ENCODE results near the gene BBX. TPM values are rescaled to one million over a fixed set of nuclear protein-coding genes. Genes with fewer than 3 reads are reported as not detected.
A peak's percentile ranks its signal among the peaks of the same experiment; 100 is the strongest.
"Not testable (repeated sequence)": the region's sequence is repeated elsewhere in the genome, so short reads cannot be mapped to it uniquely, and the experiment has no call there.

The BBX gene
- total RNA-seq, 1 experiment from 2014 or later: 66.8 TPM

DNA sequence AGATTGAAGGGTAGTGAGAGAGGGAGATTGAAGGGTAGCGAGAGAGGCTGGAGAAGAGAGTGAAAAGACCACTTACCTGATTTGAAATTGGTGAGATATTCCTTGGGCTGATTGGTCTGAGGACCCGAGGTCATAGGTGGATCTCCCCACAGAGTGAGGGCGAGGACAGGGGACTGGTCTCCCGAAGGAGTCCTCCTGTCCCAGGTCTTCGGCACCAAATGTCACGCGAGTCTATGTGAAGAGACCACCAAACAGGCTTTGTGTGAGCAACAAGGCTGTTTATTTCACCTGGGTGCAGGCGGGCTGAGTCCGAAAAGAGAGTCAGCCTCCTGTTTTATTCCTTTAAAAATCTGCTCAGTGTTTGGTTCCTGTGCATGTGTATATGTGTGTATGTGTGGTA lies 48.7 kb downstream of the BBX start:
- BruUV-seq (replicated peaks); H3K4me3 ChIP-seq (ENCODE audit: low read length); H3K9me3 ChIP-seq (ENCODE audit: low read length); DNase-seq; H3K4me2 ChIP-seq (ENCODE audit: low read length); H3K9ac ChIP-seq (ENCODE audit: low read length); H3K27me3 ChIP-seq (ENCODE audit: low read length); H4K20me1 ChIP-seq (ENCODE audit: low read length); POLR2A ChIA-PET (ENCODE audit: unreplicated experiment); H3K79me2 ChIP-seq (ENCODE audit: low read length); H3K36me3 ChIP-seq (ENCODE audit: low read depth, low read length); H3K4me1 ChIP-seq (ENCODE audit: insufficient read depth, low read length); H3F3A ChIP-seq (ENCODE audit: low read length, unreplicated experiment); H3K27ac ChIP-seq (ENCODE audit: low read length); ATAC-seq; H2AFZ ChIP-seq (ENCODE audit: low read length); CTCF ChIA-PET; H3K9me2 ChIP-seq (replicated peaks; ENCODE audit: low read length): not testable (repeated sequence)
- intact Hi-C loops (cut with micrococcal nuclease): loop anchor here (10.0 kb wide), 1 partner anchor 103 kb away; no protein-coding TSS in a partner anchor

DNA sequence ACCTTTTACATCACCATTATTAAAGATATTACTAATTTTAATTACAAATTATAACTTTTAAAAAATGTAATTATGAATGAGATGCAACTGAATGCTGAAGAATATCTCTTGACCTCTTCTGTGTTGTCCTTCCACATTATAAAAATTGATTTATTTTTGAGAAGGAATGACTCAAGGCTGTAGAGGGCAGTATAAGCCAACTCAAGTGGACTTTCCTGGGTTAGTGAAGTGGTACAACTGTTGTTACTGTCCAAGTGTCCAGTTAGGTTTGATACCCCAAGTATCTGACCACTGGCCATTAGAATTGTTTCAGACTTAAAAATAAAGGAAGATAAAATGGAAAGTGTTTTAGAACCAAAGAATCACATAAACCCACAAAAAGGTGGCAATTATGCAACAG lies 51.9 kb downstream of the BBX start:
- Histone ChIP-seq H3K4me2 (ENCODE audit: low read length) (no peak overlapping the region), H4K20me1 (ENCODE audit: low read length) (no peaks in the 10 kb centered on the region), H3K4me1 (ENCODE audit: insufficient read depth, low read length) (no peaks in the 10 kb centered on the region), H3F3A (ENCODE audit: low read length, unreplicated experiment) (no peaks in the 10 kb centered on the region), H3K27me3 (ENCODE audit: low read length) (no peaks in the 10 kb centered on the region), H3K9me3 (ENCODE audit: low read length) (no peaks in the 10 kb centered on the region), H3K9ac (ENCODE audit: low read length) (no peak overlapping the region), H3K4me3 (ENCODE audit: low read length) (no peak overlapping the region), H3K36me3 (ENCODE audit: low read depth, low read length) (no peaks in the 10 kb centered on the region), H2AFZ (ENCODE audit: low read length) (no peak overlapping the region), H3K9me2 (replicated peaks; ENCODE audit: low read length) (no peaks in the 10 kb centered on the region), H3K27ac (ENCODE audit: low read length) (no peak overlapping the region), H3K79me2 (ENCODE audit: low read length) (no peaks in the 10 kb centered on the region)
- TF ChIP-seq EZH2phosphoT487 (IDR thresholded peaks at IDR 0.05; ENCODE audit: borderline replicate concordance, low read length): no peak
- TF ChIP-seq, protein P1, sequence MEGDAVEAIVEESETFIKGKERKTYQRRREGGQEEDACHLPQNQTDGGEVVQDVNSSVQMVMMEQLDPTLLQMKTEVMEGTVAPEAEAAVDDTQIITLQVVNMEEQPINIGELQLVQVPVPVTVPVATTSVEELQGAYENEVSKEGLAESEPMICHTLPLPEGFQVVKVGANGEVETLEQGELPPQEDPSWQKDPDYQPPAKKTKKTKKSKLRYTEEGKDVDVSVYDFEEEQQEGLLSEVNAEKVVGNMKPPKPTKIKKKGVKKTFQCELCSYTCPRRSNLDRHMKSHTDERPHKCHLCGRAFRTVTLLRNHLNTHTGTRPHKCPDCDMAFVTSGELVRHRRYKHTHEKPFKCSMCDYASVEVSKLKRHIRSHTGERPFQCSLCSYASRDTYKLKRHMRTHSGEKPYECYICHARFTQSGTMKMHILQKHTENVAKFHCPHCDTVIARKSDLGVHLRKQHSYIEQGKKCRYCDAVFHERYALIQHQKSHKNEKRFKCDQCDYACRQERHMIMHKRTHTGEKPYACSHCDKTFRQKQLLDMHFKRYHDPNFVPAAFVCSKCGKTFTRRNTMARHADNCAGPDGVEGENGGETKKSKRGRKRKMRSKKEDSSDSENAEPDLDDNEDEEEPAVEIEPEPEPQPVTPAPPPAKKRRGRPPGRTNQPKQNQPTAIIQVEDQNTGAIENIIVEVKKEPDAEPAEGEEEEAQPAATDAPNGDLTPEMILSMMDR (conservative IDR thresholded peaks at IDR 0.05; ENCODE audit: low read depth, low read length): peak; percentile 75
- CTCF ChIA-PET: interaction anchor here (0.5 to 1.1 kb wide), 4 partner anchors 53 to 302 kb away, joined by 3 to 5 read pairs (median 3); no protein-coding TSS in a partner anchor
- DNase-seq: peak; percentile 62
- POLR2A ChIA-PET (ENCODE audit: unreplicated experiment): no interaction called here
- BruUV-seq (replicated peaks): no TSS peak
- peak; percentile 76 for ATAC-seq
- intact Hi-C loops (cut with micrococcal nuclease): loop anchor here (2.0 to 10.0 kb wide), 2 partner anchors 100 to 166 kb away; no protein-coding TSS in a partner anchor

DNA sequence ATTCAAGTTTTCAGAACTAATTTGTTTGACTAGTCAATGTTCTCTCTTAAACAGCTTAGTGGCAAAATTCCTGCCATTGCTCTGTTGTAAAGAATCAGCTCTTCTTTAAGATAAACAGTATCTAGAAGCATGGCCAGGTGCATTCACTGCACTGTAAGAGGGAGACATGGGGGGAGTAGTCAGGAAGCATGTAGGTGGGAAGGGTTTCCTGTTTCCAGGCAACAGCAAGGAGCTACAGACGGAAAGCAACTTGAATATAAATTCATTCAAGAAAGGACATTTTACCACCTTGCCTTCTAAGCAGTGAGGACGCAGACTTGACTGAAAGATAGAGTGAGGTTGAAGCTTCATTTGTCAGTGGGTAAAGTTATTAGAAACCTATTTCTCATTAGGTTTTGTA lies 55.3 kb downstream of the BBX start:
- CTCF ChIA-PET: interaction anchor here (0.6 kb wide), 1 partner anchor 163 kb away, joined by 4 read pairs; no protein-coding TSS in a partner anchor
- ATAC-seq (no peak), DNase-seq (no peak)
- no peaks in the 10 kb centered on the region for H3K4me1 ChIP-seq (ENCODE audit: insufficient read depth, low read length)
- no peaks in the 10 kb centered on the region for H3K9me2 ChIP-seq (replicated peaks; ENCODE audit: low read length)
- intact Hi-C loops (cut with micrococcal nuclease): loop anchor here (10.0 kb wide), 1 partner anchor 97 kb away; no protein-coding TSS in a partner anchor
- no peaks in the 10 kb centered on the region for H3K79me2 ChIP-seq (ENCODE audit: low read length)
- TF ChIP-seq EZH2phosphoT487 (IDR thresholded peaks at IDR 0.05; ENCODE audit: borderline replicate concordance, low read length) (no peak), EZH2 (IDR thresholded peaks at IDR 0.05; ENCODE audit: low read length, unreplicated experiment) (no peak)
- TF ChIP-seq, protein P1 (conservative IDR thresholded peaks at IDR 0.05; ENCODE audit: low read depth, low read length): no peak
- POLR2A ChIA-PET (ENCODE audit: unreplicated experiment): no interaction called here
- H3K27ac ChIP-seq (ENCODE audit: low read length): no peak overlapping the region
- no peak overlapping the region for H3K4me2 ChIP-seq (ENCODE audit: low read length)
- H3K36me3 ChIP-seq (ENCODE audit: low read depth, low read length): no peaks in the 10 kb centered on the region
- H3K9ac ChIP-seq (ENCODE audit: low read length): no peak overlapping the region
- H2AFZ ChIP-seq (ENCODE audit: low read length): no peak overlapping the region
- H3K27me3 ChIP-seq (ENCODE audit: low read length): no peaks in the 10 kb centered on the region
- BruUV-seq (replicated peaks): no TSS peak
- H3K4me3 ChIP-seq (ENCODE audit: low read length): no peak overlapping the region
- no peaks in the 10 kb centered on the region for H3K9me3 ChIP-seq (ENCODE audit: low read length)
- no peaks in the 10 kb centered on the region for H3F3A ChIP-seq (ENCODE audit: low read length, unreplicated experiment)
- H4K20me1 ChIP-seq (ENCODE audit: low read length): no peaks in the 10 kb centered on the region
